ENCODE results near the gene ANKRD44. TPM values are rescaled to one million over a fixed set of nuclear protein-coding genes. Genes with fewer than 3 reads are reported as not detected.

Gene ANKRD44
- total RNA-seq, 1 experiment from 2014 or later, result 7.8 TPM

DNA sequence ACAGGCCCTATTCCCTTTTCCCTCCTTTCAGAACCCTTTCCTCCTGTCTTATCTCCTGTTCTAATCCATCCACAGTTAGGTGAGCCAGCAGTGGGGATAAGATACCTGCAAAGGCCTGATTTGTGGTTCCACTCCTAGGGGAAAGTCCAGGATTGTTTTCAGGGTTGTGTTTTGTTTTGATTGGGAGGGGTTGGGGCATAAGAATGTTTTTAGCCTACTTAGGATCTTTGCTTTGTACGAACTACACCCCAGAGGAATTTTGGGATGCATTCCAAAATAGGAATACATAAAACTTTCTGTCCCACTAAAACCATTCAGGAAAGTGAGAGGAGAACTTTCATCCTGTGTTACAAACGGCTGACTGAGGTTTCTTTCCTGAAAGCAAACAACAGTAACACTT lies 233.2 kb downstream of the ANKRD44 start:
- H3K27me3 ChIP-seq (ENCODE audit: control insufficient read depth, insufficient read depth, low read length), result no peaks in the 10 kb centered on the region
- intact Hi-C loops (cut with micrococcal nuclease; ENCODE audit: unreplicated experiment), result no loop called here
- no TSS peak for BruUV-seq (replicated peaks)

GRCh38 chr2:197076652-197077051 lies 233.9 kb downstream of the ANKRD44 start:
- TF ChIP-seq TCF7L2 (IDR thresholded peaks at IDR 0.05; ENCODE audit: low read depth, low read length) (no peak), SIN3A (IDR thresholded peaks at IDR 0.05; ENCODE audit: borderline replicate concordance, insufficient read depth, low read depth, low read length) (no peak), POLR2AphosphoS5 (IDR thresholded peaks at IDR 0.05; ENCODE audit: low read depth, low read length) (no peak)
- TF ChIP-seq, protein P1, sequence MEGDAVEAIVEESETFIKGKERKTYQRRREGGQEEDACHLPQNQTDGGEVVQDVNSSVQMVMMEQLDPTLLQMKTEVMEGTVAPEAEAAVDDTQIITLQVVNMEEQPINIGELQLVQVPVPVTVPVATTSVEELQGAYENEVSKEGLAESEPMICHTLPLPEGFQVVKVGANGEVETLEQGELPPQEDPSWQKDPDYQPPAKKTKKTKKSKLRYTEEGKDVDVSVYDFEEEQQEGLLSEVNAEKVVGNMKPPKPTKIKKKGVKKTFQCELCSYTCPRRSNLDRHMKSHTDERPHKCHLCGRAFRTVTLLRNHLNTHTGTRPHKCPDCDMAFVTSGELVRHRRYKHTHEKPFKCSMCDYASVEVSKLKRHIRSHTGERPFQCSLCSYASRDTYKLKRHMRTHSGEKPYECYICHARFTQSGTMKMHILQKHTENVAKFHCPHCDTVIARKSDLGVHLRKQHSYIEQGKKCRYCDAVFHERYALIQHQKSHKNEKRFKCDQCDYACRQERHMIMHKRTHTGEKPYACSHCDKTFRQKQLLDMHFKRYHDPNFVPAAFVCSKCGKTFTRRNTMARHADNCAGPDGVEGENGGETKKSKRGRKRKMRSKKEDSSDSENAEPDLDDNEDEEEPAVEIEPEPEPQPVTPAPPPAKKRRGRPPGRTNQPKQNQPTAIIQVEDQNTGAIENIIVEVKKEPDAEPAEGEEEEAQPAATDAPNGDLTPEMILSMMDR (IDR thresholded peaks at IDR 0.05), result no peak
- TF ChIP-seq, protein P2, sequence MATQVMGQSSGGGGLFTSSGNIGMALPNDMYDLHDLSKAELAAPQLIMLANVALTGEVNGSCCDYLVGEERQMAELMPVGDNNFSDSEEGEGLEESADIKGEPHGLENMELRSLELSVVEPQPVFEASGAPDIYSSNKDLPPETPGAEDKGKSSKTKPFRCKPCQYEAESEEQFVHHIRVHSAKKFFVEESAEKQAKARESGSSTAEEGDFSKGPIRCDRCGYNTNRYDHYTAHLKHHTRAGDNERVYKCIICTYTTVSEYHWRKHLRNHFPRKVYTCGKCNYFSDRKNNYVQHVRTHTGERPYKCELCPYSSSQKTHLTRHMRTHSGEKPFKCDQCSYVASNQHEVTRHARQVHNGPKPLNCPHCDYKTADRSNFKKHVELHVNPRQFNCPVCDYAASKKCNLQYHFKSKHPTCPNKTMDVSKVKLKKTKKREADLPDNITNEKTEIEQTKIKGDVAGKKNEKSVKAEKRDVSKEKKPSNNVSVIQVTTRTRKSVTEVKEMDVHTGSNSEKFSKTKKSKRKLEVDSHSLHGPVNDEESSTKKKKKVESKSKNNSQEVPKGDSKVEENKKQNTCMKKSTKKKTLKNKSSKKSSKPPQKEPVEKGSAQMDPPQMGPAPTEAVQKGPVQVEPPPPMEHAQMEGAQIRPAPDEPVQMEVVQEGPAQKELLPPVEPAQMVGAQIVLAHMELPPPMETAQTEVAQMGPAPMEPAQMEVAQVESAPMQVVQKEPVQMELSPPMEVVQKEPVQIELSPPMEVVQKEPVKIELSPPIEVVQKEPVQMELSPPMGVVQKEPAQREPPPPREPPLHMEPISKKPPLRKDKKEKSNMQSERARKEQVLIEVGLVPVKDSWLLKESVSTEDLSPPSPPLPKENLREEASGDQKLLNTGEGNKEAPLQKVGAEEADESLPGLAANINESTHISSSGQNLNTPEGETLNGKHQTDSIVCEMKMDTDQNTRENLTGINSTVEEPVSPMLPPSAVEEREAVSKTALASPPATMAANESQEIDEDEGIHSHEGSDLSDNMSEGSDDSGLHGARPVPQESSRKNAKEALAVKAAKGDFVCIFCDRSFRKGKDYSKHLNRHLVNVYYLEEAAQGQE (IDR thresholded peaks at IDR 0.05; ENCODE audit: insufficient read depth in 1 of 2, low read depth in 2 of 2, low read length in 1 of 2), result no peak
- CTCF ChIA-PET, result no interaction called here
- intact Hi-C loops (cut with micrococcal nuclease; ENCODE audit: unreplicated experiment), result no loop called here

More for the DNA sequence above, 233.2 kb downstream of the ANKRD44 start:
- in situ Hi-C loops (cut with HindIII; ENCODE audit: low pct_unique_long_range_greater_than_20kb, low sequenced_read_pairs), result no loop called here
- ATAC-seq (no peak), DNase-seq (ENCODE audit: low read depth, low spot score) (no peak)
- H3K4me1 ChIP-seq (ENCODE audit: control insufficient read depth, insufficient read depth, low read length), result no peaks in the 10 kb centered on the region
- H3K27ac ChIP-seq (ENCODE audit: low read length), result no peak overlapping the region
- no peak overlapping the region for H3K4me3 ChIP-seq (ENCODE audit: low read depth in 2 of 2, low read length in 2 of 2)
- ChIA-PET CTCF (no interaction called here), POLR2A (no interaction called here)
- H3K36me3 ChIP-seq (ENCODE audit: control insufficient read depth, insufficient read depth, low read length), result no peaks in the 10 kb centered on the region
- TF ChIP-seq TCF7L2 (IDR thresholded peaks at IDR 0.05; ENCODE audit: low read depth, low read length), result no peak
- TF ChIP-seq SIN3A (IDR thresholded peaks at IDR 0.05; ENCODE audit: borderline replicate concordance, insufficient read depth, low read depth, low read length), result no peak
- TF ChIP-seq, protein P1 (IDR thresholded peaks at IDR 0.05), result no peak
- TF ChIP-seq POLR2AphosphoS5 (IDR thresholded peaks at IDR 0.05; ENCODE audit: low read depth, low read length), result no peak
- TF ChIP-seq, protein P2 (IDR thresholded peaks at IDR 0.05; ENCODE audit: insufficient read depth in 1 of 2, low read depth in 2 of 2, low read length in 1 of 2), result no peak
- no peaks in the 10 kb centered on the region for H3K9me3 ChIP-seq (ENCODE audit: control insufficient read depth, insufficient read depth, low read depth, low read length)

More at GRCh38 chr2:197076652-197077051, 233.9 kb downstream of the ANKRD44 start:
- no peak overlapping the region for H3K27ac ChIP-seq (ENCODE audit: low read length)
- no peaks in the 10 kb centered on the region for H3K36me3 ChIP-seq (ENCODE audit: control insufficient read depth, insufficient read depth, low read length)
- in situ Hi-C loops (cut with HindIII; ENCODE audit: low pct_unique_long_range_greater_than_20kb, low sequenced_read_pairs), result no loop called here
- ATAC-seq, result no peak
- H3K27me3 ChIP-seq (ENCODE audit: control insufficient read depth, insufficient read depth, low read length), result no peaks in the 10 kb centered on the region
- no peak overlapping the region for H3K4me3 ChIP-seq (ENCODE audit: low read depth in 2 of 2, low read length in 2 of 2)
- no peaks in the 10 kb centered on the region for H3K9me3 ChIP-seq (ENCODE audit: control insufficient read depth, insufficient read depth, low read depth, low read length)
- H3K4me1 ChIP-seq (ENCODE audit: control insufficient read depth, insufficient read depth, low read length), result no peaks in the 10 kb centered on the region
- POLR2A ChIA-PET, result no interaction called here
- no TSS peak for BruUV-seq (replicated peaks)
- DNase-seq (ENCODE audit: low read depth, low spot score), result no peak
